GM11168 (cell line): Measurements from ENCODE around the gene GBGT1.

ENCODE experiments used
- in situ Hi-C: fragments of 300-500 bp; cut with MboI; formaldehyde crosslinking; loops from one replicate; pipeline ENCODE4 v1.12.0; 2022; ENCODE audit warnings: low sequenced_read_pairs; ENCODE audit not compliant: unreplicated experiment

The GBGT1 gene

GRCh38 chr9:133105461-133105770 lies 58.3 kb downstream of the GBGT1 start:
- in situ Hi-C loops = no loop called here

GRCh38 chr9:133104718-133105460 lies 58.8 kb downstream of the GBGT1 start:
- in situ Hi-C loops = loop anchor here (5.0 kb wide), 1 partner anchor 37 kb away; no protein-coding TSS in a partner anchor

GRCh38 chr9:133103987-133104505 lies 59.7 kb downstream of the GBGT1 start:
- in situ Hi-C loops = loop anchor here (5.0 kb wide), 1 partner anchor 38 kb away; no protein-coding TSS in a partner anchor

DNA sequence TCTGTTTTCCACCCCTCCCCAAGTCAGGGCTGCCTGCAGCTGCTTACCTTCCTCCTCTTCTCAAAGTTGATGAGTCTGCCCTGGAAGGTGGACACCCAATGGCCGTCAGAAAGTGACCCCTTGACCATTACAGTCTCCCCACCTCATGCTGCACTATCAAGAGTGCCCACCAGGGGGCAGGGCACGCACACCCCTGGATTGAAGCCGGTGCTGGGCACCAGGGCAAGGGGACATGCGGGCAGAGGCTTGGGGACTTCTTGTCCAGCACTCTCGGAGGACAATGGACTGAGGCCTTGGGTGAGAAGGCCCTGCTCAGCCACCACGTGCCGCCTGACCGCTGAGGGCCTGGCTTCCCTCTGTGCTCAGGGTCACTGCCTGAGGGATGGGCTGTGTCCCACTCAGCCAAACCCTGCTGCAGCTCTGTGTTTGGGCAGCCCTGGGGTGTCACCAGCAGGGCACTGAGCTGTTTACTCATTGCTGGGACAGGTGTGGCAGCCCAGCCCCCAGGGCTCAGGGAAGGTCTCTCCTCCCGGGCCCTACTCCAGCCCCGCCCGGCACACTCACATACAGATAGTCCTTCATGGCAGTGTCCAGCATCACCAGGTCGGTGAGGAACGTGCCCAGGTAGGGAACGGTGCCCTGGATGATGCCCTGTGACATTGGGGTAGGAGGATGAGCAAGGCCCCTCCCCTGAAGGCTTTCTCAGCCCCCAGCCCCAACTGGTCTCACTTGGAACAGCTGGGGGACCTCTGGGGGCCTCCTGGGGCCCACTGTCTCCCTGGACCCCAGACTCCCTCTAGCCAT lies 60.3 kb downstream of the GBGT1 start:
- in situ Hi-C loops = loop anchor here (5.0 kb wide), 1 partner anchor 39 kb away; no protein-coding TSS in a partner anchor
